RWPE1 (cell line): ENCODE measurements around the gene CDKN3.
"Not testable (repeated sequence)": the region's sequence is repeated elsewhere in the genome, so short reads cannot be mapped to it uniquely, and the experiment has no call there.

ENCODE experiments used
- CTCF ChIA-PET: fragments of 350-600 bp; sonication (Branson Sonifier 250); formaldehyde crosslinking; extraction: SDS; loops from one replicate; lab custom pipeline; 2021; lab: Yijun Ruan, JAX
- POLR2A ChIA-PET: fragments of 400-600 bp; formaldehyde crosslinking; extraction: SDS; loops from one replicate; lab custom pipeline; 2020; ENCODE audit warnings: antibody characterized with exemption; ENCODE audit not compliant: low non-redundant PET; lab: Yijun Ruan, JAX
- DNase-seq: peaks from one replicate; pipeline ENCODE4 v3.0.0; 2012; ENCODE audit warnings: low spot score
- H3K27ac ChIP-seq: fragments of 450-650 bp; 2 replicates; pipeline ENCODE4 v1.5.1; 2017
- TF ChIP-seq, protein P1 (sequence below): fragments of 450-650 bp; conservative IDR thresholded peaks from 2 replicates; pipeline ENCODE4 v1.5.1; 2017; ENCODE audit warnings: low read depth, mild to moderate bottlenecking

The CDKN3 gene

DNA sequence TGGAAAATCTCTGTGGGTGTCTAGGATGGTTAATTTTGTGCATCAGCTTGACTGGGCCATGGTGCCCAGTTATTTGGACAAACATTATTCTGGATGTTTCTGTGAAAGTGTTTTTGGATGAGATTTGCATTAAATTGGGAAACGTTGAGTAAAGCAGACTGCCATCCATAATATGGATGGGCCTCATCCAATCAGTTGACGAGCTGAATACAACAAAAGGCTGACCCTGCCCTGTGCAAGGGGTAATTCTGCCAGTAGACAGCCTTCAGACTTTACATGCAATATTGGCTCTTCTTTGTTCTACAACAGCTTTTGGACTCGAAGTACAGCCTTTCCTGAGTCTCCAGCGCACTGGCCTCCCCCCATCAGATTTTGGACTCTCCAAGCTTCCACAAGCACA lies 1.5 kb upstream of the CDKN3 start:
- TF ChIP-seq, protein P1, sequence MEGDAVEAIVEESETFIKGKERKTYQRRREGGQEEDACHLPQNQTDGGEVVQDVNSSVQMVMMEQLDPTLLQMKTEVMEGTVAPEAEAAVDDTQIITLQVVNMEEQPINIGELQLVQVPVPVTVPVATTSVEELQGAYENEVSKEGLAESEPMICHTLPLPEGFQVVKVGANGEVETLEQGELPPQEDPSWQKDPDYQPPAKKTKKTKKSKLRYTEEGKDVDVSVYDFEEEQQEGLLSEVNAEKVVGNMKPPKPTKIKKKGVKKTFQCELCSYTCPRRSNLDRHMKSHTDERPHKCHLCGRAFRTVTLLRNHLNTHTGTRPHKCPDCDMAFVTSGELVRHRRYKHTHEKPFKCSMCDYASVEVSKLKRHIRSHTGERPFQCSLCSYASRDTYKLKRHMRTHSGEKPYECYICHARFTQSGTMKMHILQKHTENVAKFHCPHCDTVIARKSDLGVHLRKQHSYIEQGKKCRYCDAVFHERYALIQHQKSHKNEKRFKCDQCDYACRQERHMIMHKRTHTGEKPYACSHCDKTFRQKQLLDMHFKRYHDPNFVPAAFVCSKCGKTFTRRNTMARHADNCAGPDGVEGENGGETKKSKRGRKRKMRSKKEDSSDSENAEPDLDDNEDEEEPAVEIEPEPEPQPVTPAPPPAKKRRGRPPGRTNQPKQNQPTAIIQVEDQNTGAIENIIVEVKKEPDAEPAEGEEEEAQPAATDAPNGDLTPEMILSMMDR = no peak
- ChIA-PET CTCF (interaction anchor here (0.5 to 0.7 kb wide), 5 partner anchors 8 to 177 kb away, joined by 3 read pairs; no protein-coding TSS in a partner anchor), POLR2A (no interaction called here)
- H3K27ac ChIP-seq = no peak overlapping the region
- DNase-seq = no peak

DNA sequence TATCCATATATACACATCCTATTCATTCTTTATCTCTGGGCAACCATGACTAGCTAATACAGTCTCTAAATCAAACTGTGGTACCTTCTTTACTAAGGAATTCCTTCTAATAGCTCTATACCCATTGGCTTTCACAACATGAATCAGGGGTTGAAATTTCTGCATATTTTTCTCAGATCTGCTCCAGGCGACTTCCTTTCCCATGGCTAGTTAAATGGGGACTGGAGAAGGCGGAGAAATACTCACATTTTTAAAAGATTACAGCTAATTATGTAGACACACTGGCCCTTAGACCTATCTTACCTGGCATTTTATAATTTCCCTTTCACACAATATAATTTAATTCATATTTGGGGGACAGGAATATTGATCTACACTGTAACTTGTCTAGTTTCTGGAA lies 1.1 kb upstream of the CDKN3 start:
- POLR2A ChIA-PET = no interaction called here
- CTCF ChIA-PET = interaction anchor here (0.6 to 1.2 kb wide), 6 partner anchors 10 to 176 kb away, joined by 3 to 4 read pairs (median 3); no protein-coding TSS in a partner anchor

DNA sequence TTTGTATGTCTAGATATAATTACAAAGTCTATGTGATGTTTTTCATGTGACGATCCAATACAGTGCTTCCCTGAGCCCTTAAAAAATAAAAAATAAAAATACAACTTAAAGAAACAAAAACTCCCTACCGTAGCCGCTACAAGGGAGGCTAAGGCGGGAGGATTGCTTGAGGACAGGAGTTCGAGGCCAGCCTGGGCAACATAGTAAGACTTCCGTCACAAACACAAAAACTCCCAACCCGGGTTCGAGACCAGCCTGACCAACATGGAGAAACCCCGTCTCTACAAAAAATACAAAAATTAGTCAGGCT lies 669 bp upstream of the CDKN3 start:
- peak overlapping the region; percentile 76 for H3K27ac ChIP-seq
- POLR2A ChIA-PET = no interaction called here
- CTCF ChIA-PET = interaction anchor here (0.6 to 1.2 kb wide), 3 partner anchors 10 to 53 kb away, joined by 3 to 4 read pairs (median 3); no protein-coding TSS in a partner anchor
- no peak for DNase-seq
- TF ChIP-seq, protein P1 = no peak

More for the DNA sequence above, 1.1 kb upstream of the CDKN3 start:
- TF ChIP-seq, protein P1 = no peak
- no peak overlapping the region for H3K27ac ChIP-seq
- no peak for DNase-seq

DNA sequence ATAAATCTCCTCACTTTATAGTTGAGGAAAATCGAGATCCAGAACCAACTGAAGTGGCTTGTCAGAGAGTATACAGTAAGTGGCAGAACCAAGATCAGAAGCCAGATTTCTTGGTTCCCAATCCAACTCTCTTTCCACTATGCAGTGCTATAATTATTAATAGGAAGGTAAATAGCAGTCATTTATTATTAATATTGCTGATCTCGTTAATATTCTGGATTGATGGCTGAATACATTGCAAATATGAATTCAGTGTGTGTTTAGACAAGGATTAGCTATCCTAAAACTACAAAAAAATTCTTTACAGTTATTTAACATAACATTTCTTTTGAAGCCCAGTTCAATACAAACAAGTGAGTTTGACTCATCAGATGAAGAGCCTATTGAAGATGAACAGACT lies 2.8 kb downstream of the CDKN3 start:
- ChIA-PET POLR2A (no interaction called here), CTCF (interaction anchor here (0.6 to 1.0 kb wide), 3 partner anchors 42 to 940 kb away, joined by 3 to 4 read pairs (median 4); no protein-coding TSS in a partner anchor)
- no peak for DNase-seq
- H3K27ac ChIP-seq = no peak overlapping the region
- TF ChIP-seq, protein P1 = no peak

DNA sequence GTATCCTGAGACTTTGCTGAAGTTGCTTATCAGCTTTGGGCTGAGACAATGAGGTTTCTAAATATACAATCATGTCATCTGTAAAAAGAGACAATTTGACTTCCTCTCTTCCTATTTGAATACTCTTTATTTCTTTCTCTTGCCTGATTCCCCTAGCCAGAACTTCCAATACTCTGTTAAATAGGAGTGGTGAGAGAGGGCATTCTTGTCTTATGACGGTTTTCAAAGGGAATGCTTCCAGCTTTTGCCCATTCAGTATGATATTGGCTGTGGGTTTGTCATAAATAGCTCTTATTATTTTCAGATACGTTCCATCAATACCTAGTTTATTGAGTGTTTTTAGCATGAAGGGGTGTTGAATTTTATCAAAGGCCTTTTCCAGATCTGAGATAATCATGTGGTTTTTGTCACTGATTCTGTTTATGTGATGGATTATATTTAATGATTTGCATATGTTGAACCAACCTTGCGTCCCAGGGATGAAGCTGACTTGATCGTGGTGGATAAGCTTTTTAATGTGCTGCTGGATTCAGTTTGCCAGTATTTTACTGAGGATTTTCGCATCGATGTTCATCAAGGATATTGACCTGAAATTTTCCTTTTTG lies 6.7 kb downstream of the CDKN3 start:
- CTCF ChIA-PET, POLR2A ChIA-PET, DNase-seq: not testable (repeated sequence)

DNA sequence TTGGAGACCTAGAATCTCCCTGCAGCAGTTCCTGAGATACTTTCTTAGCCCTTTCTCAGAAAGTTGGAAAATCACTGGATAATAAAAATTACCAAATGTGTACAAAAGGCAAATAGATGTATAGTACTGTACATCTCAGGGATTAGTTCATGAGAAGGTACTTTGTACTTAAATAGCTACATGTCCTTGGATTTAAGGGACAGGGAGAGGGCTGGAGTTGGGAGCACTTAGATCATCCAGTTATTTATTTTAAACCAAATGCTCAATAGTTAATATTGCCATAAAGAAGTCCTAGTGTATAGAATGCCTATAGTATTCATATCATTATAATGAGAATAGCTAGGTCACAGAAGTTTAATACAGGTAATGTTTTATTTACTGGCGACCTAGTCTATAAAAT lies 13.4 kb downstream of the CDKN3 start:
- DNase-seq = no peak
- CTCF ChIA-PET = no interaction called here

More for the DNA sequence above, 6.7 kb downstream of the CDKN3 start:
- H3K27ac ChIP-seq = not testable (repeated sequence)

DNA sequence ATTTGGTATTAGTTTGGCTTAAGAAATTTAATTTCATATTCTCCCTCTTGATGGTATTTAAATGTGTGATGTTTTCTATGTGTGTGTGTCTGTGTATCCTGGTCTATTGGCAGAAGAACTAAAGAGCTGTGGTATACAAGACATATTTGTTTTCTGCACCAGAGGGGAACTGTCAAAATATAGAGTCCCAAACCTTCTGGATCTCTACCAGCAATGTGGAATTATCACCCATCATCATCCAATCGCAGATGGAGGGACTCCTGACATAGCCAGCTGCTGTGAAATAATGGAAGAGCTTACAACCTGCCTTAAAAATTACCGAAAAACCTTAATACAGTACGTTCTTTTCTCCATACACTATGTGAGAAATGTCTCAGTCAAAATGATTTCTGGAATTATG lies 14.6 kb downstream of the CDKN3 start:
- TF ChIP-seq, protein P1 = no peak
- no peak overlapping the region for H3K27ac ChIP-seq
- ChIA-PET CTCF (interaction anchor here (0.6 kb wide), 1 partner anchor 164 kb away, joined by 8 read pairs; no protein-coding TSS in a partner anchor), POLR2A (no interaction called here)
- no peak for DNase-seq

More for the DNA sequence above, 13.4 kb downstream of the CDKN3 start:
- TF ChIP-seq, protein P1 = no peak
- POLR2A ChIA-PET = no interaction called here
- H3K27ac ChIP-seq = no peak overlapping the region
